CD4-positive, alpha-beta T cell treated with Interleukin-4 for 4 hours (primary cell): ENCODE data around the gene C2orf76.

Experiments used
- DNase-seq: peaks from one replicate; pipeline ENCODE4 v3.0.0-alpha.2; 2020

Gene C2orf76

DNA sequence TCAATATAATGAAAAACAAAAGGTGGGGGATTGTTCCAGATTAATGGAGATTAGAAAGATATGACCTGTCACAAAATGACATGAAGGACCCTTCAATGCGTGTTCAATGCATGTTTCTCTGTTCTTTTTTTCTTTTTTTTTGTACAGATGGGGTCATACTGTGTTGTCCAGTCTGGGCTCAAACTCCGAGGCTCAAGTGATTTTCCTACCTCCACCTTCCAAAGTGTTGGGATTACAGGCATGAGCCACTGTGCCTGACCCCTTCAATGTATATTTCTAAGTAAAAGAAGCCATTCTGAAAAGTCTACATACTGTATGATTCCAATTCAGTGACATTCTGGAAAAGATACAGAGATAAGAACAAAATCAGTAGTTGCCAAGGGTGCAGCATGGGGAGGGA lies 32.8 kb downstream of the C2orf76 start:
- DNase-seq = no peak

DNA sequence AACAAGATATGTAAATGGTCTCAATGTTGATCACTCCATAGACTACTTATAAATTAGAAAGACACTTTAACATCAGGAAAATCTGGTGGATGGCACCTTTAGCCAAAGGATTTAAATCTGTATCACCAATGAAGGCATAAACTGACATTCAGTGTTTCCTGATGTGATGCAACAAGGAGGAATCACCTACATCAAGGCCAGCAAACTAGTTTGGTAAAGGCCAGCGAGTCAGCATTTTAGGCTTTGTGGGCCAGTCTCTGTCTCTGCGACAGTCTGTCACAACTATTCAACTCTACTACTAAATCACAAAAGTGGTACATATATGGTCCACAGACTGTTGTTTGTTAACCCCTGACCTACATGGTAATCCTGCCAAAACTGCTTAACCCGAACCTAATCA lies 33.3 kb downstream of the C2orf76 start:
- no peak for DNase-seq

DNA sequence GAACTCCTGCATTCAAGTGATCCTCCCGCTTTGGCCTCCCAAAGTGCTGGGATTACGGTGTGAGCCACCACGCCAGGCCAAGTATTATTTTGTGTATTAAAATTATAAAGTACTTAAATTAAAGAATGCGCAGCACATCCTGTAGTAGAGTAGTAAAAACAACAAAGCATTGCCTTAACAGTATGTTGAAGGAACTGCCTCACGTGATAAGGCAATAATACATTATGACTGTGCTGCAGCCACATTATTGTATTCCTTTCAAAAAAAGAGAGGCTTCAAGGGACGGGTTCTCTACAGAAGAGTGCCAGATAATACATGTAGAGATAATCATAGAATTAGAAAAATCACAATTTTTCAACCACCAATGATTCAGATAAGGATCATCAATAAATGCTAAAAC lies 33.7 kb downstream of the C2orf76 start:
- DNase-seq = no peak

DNA sequence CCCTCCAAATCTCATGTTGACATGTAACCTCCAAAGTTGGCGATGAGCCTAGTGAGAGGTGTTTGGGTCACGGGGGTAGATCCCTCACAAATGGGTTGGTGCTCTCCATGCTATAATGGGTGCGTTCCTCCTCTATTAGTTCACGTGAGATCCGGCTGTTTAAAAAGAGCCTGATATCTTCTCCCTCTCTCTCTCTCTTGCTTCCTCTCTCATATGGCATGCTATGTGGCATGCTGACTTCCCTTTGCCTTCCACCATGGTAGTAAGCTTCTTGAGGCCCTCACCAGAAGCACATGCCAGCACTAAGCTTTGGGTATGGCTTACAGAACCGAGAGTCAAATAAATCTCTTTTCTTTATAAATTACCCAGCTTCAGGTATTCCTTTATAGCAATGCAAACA lies 39.2 kb downstream of the C2orf76 start:
- no peak for DNase-seq

DNA sequence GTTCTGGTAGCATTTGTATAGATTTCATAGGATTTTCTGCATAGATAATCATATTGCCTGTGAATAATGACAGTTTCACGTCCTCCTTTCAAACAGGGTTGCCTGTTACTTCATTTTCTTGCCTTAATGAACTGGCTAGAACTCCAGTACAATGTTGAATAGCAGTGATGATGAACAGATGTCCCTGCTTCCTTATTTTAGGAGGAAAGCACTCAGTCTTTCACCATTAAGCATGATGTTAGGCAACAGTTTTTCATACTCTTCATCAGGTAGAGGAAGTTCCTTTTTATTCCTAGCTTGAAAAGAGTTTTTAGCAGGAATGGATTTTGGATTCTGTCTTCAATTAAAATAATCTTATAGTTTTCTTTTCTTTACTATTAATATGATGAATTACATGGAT lies 39.7 kb downstream of the C2orf76 start:
- DNase-seq = no peak

DNA sequence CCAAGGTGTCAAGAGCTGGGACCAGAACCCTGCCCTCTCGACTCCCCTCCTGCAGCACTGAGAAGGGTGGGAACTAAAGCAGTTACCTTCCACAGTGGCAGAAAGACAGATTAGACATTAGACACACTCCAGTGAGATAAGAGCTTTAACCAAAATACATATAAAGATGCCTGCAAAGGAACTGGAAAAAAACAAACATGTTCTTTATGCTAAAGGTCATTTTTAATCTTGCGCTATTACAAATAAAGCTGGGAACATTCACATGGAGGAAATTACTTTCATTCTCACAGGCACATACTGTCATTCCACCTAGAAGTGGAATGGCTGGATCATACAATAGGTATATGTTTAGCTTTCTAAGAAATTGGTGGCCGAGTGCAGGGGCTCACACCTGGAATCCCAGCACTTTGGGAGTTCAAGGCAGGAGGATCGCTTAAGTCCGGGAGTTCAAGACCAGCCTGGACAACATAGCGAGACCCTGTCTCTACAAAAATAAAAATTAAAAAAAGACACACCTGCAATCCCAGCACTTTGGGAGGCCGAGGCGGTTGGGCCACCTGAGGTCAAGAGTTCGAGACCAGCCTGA lies 41.9 kb downstream of the C2orf76 start:
- no peak for DNase-seq

DNA sequence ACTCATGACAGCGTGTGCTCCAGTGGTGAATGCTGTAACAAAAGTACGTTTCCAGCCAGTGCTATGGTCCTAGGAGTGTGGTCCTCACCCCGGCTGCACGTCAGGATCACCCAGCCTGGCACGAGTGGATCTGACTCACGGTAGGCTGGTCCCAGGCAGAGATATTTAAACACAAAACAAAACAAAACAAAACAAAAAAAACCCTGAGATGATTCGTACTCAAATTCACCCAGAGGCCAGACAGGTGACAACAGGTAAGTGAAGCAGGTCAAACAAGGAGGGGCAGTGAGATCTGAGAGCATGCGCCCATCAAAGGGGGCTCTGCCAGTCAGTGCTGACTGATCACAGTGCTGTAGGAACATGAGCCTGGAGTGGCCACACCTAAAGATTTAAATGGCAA lies 43.2 kb downstream of the C2orf76 start:
- DNase-seq = no peak

DNA sequence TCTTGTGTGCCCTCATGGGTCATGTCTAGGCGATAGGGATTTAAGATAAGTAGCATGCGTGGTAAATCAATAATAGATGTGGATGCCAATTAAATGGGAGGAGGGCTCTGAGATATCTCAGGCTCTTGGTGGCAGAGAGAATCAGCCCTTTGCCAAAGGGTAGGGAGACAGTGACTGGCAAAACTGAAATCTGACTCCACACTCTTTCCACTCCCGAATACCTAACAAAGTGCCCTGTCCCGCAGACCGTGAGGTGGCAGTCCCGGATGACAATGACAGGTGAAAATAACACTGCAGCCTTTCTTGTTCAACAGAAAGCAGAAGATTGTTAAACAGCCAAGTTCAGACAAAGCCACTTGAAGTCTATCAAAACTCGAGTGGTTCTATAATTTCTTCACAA lies 47.0 kb downstream of the C2orf76 start:
- DNase-seq = no peak

DNA sequence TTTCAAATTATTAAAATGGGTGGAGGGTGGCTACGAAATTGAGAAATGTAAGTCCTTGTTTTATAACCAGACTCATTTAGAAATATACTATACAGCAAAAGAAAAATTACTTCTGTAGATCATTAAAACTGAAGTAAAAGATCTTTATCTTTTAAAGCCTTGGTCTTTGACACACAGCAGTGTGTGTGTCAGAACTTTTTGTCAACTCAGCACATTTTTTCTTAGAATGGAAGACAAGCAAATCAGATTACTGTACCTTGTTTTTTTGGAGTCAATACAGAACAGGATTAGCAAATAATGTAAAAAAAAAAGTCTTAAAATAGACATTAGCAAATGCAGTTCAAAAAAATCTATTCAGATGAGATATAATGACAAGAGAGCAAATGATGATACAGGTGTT lies 49.1 kb downstream of the C2orf76 start:
- no peak for DNase-seq

DNA sequence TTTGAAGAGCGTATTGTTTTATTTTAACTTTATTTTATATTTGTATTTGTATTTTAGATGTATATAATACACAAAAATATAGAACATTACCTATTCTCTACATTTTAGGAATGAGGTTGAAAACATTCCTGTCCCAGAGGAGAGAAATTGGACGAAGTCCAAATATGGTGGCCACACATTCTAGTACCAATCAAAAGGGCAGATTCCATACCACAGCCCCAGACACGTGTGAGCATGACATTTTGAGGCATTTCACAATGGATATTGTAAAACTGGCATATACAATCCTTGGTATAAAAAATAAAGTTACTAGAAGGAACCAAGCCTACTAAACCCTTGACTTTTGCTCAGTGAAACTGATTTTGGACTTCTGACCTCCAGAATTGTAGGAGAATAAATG lies 50.6 kb downstream of the C2orf76 start:
- DNase-seq = no peak

DNA sequence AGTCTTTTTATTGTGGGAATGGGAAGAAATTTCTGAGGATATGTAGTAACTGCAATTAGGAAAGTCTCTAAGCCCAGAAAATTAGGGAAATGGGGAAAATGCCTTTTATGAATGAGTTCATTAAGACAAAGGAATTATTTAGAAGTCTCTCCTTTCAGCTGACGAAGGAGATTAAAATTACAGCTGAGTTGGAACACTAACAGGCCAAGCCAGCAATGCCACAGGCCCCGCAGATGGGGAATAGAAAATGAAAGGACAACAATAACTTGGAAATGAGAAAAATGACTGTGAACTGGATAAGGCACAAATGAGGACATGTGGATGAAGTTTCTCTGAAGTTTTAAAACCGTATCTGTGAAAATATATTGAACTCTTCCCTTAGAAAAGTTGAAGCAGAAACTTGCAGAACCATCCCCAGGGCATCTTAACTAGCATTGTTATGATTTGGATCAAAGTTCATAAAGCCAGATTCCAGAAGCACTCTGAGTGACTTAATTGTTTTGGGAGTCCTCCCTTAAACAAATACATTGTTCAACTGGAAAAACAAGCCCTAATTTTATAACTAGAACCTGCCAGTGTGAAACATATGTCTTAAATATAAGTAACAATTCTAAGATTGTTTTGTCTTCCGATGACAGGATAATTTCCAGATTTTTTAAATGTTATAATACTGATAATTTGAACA lies 51.3 kb downstream of the C2orf76 start:
- DNase-seq = no peak

DNA sequence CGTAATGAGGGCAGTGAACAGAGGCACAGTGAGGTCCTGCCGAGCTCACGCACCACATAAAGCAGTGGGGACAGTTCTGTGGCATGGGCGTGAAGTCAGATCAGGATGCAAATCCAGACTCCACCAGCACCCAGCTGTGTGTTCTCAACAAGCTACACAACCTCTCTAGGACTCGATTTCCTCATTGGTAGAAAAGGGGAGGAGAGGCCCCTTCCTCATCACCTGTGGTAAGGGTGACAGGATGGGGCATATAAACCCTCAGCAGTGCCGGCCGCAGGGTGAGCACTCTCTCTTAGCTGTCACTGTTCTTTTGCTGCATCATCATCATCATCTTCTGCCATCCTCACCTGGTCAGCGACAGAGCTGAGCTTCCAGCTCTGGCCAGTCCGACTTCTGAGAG lies 54.8 kb downstream of the C2orf76 start:
- DNase-seq = no peak

DNA sequence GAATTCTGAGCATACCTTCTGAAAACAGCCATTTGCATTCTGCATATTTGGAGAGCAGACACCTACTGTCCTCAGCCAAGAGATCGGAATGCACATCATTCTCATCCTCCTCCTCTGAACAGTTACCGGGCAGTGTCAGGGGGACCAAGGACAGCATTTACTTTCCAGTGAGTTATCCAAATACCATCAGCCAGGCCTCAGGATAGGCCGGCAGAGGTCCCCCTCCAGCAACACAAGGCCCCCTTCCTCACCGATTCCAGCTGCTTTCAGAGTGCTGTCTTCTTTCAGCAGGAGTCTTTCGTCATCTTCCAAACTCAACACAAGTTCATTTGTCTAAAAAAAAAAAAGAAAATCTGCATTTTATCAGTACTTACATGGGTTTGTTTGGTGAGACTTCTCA lies 55.3 kb downstream of the C2orf76 start:
- DNase-seq = no peak

DNA sequence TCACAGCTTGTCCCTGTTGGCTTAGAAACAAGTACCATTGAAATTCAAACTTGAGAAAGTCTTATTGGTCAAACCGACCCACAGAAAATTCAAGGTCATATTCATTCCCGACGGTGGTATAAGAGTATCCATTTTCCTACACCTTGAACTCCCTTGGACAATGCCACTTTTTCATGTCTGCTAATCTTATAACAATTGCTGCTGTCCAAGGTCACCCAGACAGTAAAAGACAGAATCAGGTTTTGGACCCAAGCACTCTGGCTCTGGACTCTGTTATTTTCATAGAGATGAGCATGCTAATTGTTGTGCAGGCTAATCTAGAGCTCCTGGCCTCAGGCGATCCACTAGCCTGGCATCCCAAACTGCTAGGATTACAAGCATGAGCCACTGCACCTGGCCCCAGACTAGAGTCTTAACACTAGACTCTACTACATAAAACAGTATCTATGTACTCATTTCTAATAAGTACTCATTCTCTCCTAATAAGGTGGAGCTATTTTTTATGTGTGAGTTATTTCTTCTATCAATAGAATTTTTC lies 57.8 kb downstream of the C2orf76 start:
- DNase-seq = no peak

DNA sequence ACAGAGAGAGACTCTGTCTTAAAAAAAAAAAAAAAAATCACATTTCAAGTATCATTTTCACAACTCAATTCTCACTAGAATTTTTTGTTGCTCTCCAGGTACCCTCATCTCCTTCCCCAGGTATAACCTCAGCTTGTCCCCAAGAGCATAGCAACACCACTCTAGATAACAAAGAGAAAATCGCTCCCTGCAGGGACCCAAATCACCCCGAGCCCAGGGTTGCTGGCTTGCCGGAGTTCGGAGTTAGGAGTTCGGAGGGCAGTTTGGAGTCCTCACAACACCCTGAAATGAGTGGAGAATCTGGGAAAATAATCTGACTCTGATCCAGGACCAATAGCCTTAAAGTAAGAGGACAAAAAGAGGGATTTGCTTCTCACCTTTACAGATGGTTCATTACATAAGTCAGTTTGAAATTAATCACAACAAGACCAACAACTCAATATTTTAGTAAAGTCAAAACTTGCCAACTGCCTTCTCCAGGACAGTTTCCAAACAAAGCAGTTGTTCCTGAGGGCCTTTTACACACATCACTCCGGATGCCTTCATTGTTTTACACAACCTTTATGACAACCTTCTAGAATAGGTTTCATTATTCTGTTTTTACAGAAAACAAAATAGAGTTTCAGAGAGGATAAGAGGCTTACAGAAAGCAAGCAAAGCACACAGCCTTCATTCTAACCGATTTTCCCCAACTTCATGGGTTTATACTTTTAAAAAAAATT lies 59.1 kb downstream of the C2orf76 start:
- DNase-seq = no peak

DNA sequence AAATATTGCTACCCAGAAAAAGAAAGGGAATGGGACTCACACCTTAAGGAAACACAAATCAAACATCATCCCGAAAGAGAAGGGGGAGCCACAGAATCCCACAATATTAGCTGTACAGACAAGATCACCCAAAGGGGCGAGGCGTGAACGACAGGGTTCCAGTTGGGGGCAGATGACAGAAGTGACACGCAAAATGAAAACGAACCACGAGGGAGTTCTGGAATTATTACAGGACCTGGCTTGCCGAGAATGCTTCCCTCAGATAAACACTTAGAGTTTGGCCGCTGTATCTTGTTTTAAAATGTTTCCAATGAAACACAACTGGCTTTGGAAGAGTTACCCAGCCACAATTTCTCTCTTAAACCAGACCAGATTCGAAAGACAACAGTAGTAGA lies 60.4 kb downstream of the C2orf76 start:
- DNase-seq = no peak

DNA sequence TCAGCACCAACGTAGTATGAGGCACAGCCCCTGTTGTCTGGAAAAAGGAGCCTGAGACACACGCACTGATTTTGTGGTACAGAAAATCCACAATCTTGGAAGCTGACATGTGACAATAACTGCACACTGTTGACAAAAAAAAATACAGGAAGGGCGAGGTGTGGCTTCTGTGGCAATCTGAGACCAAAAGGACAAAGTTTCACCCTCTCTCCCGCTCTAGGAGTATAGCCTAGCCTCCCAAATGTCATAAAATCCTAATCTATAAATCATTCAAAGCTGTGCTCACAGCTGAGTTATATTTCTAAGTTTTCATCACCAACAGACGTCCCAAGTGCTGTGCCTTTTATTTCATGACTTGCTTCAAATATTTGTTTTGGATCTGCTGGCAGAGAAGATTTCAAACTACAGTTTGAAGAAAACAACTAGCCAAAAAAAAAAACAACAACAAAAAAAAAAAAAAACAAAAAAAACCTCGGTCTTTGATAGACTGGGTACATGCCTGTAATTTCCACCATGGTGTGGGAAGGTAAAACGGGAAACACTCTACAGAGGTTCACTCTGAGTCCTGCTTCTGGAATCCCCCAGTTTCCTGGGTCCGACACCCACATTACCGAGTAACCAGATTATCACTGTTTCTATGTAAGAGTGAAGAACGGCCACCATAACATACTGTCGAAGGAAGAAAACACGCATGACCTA lies 61.0 kb downstream of the C2orf76 start:
- no peak for DNase-seq

DNA sequence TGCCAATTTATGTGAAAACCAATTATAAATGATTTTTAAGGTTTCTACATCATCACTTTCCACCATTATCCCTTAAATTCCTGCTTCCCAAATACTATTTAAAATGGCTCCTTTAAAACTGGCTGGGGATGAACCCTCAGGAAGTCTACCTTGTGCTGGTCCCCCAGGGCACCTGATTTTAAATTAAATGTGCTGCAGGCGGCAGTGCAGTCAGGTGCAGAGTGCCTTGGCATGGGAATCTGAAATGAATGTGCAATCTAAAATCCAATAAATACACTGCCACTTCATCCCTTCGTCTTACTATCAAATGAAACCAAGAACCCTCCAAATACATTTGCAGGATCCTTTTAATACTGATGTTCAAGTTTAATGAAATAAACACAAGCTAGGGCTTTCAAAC lies 61.8 kb downstream of the C2orf76 start:
- DNase-seq = no peak

DNA sequence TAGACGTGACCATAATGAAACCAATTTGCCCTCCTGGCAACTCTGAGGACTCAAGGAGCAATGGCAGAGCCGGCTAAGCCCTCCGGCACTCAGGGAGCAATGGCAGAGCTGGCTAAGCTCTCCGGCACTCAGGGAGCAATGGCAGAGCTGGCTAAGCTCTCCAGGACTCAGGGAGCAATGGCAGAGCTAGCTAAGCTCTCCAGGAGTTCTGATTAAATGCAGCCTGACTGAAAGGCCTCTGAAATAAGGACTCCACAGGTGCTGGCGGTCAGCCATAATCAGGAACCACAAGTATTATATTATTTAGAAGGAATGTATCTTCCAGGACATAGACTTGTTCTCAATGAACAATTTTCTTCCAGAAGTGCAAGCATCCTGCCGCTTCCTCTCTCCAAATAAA lies 65.2 kb downstream of the C2orf76 start:
- no peak for DNase-seq

DNA sequence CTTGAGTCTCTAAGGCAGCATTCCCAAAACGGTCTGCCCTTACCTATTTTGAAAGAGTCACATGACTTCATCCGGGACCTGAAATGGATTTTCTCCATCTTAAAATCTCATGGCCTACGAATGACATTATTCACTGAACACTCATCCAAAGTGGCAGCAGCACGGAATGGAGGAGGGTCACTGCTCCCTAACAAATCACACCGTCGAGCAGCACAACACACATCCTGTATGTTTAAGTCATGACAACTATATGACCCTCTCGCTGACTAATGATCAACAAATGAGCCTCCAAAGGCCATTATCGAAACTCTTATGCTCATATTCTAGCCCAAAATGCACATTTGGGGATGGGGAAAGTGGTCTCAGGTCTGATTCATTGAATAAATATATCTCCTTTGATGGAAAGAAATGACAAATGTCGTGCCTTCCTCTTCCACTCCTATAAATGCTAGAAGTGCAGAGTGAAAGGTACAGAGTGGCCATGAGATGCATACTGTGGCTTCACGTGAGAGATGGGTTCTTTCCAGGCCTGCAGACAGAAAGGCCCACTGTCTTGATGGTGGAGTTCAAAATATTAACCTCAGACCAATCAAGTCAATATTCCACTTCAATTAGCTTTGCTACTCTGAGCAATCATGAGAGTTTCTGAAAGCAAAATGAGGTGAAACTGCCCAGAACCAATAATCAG lies 70.8 kb downstream of the C2orf76 start:
- no peak for DNase-seq

DNA sequence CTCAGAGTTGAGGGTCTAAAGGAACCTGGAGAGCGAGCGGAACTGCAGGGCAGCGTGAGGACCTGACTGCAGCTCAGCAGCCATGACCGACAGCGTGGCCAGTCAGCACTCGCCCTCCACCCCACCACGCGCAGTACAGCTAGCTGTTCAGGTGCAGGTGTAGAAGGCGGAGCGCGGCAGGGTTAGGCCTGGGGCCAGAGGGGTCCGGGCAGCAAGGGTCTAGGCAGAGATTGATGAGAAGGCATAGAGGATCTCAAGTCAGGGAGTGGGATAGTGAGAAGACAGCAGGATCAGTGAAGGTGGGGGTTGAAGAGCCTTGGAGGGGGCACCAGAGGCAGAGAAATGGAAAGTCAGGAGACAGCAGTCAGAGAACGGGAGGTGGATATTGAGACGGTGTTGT lies 72.0 kb downstream of the C2orf76 start:
- DNase-seq = no peak

DNA sequence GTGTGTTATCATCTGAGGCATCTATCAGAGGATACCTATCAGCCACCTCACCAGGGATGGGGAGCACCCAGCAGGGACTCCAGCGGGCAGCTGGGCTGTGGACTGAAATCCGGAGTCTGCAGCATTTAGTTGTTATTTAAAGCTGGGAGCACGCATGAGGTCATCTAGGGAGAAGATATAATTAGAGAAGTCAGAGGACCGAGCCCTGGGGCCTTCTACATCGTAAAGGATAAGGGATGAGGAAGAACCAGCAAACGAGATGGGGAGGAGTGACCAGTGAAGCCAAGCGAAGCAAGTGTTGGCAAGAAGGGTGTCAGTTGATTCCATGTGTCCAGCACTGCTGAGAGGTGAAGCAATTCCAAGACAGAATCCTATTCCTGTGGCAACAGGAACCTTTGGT lies 72.7 kb downstream of the C2orf76 start:
- DNase-seq = no peak

DNA sequence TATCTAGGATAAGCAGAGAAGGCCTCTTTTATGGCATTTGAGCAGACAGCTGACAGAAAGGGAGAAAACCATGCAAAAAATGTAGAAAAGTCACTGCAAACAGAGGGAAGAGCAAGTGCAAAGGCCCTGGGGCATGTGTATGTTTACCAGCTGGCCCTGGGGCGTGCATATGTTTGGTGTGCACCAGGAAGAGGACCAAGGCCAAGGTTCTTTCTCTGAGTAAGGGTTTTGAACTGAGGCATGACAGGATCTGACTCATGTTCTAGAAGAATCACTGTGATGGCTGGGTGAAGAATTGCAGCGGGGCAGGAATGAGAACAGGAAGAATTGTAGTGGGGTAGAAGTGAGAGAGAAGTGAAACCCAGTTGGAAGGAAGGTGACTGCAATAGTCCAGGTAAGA lies 73.4 kb downstream of the C2orf76 start:
- no peak for DNase-seq
